WTC11 (cell line): Measurements from ENCODE around the gene SLC46A1.

Source experiments
- ETV6 ChIP-seq: sonication (generic); formaldehyde crosslinking; IDR thresholded peaks from 2 replicates; pipeline ENCODE4 v1.8.1; 2022; ENCODE audit warnings: mild to moderate bottlenecking, missing genetic modification reagents
- FOXK1 ChIP-seq: sonication (generic); formaldehyde crosslinking; IDR thresholded peaks from 2 replicates; pipeline ENCODE4 v1.8.0; 2022; ENCODE audit warnings: mild to moderate bottlenecking, moderate library complexity, missing genetic modification reagents
- KAT7 ChIP-seq: sonication (generic); formaldehyde crosslinking; IDR thresholded peaks from 2 replicates; pipeline ENCODE4 v1.8.1; 2023; ENCODE audit warnings: missing genetic modification reagents, mild to moderate bottlenecking, borderline replicate concordance
- NR2C2 ChIP-seq: sonication (generic); formaldehyde crosslinking; IDR thresholded peaks from 2 replicates; pipeline ENCODE4 v1.8.0; 2022; ENCODE audit warnings: mild to moderate bottlenecking, missing genetic modification reagents
- TF ChIP-seq, protein P1 (sequence below): sonication (generic); formaldehyde crosslinking; IDR thresholded peaks from 2 replicates; pipeline ENCODE4 v1.8.0; 2022; ENCODE audit warnings: missing genetic modification reagents
- TF ChIP-seq, protein P2 (sequence below): sonication (generic); formaldehyde crosslinking; IDR thresholded peaks from 2 replicates; pipeline ENCODE4 v1.8.1; 2023; ENCODE audit warnings: mild to moderate bottlenecking, moderate library complexity, missing genetic modification reagents
- TF ChIP-seq, protein P3 (sequence below): sonication (generic); formaldehyde crosslinking; IDR thresholded peaks from 2 replicates; pipeline ENCODE4 v1.8.1; 2023; ENCODE audit warnings: mild to moderate bottlenecking, missing genetic modification reagents, moderate library complexity
- TF ChIP-seq, protein P4 (sequence below): fragments of 200-600 bp; IDR thresholded peaks from 2 replicates; pipeline ENCODE4 v1.8.0; 2022; ENCODE audit warnings: antibody characterized with exemption

DNA sequence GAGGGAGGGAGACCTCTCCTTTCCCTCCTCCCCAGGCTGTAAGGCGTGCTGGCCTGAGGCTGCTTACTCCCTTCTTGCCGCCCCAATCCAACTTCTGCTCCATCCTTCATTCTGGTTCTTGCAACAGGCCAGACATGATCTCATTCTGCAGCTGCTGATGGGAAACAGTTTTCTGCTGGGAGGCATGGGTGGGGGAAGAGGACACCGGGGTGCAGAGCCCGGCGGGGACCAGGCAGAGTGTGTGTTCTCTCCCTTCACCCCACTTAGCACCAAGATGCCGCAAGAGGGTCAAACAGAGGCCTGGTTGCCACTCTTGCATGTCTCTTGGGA, 33.1 kb downstream of the SLC46A1 start:
- TF ChIP-seq ETV6 (CRISPR knock-in tag), result no peak
- TF ChIP-seq, protein P1, sequence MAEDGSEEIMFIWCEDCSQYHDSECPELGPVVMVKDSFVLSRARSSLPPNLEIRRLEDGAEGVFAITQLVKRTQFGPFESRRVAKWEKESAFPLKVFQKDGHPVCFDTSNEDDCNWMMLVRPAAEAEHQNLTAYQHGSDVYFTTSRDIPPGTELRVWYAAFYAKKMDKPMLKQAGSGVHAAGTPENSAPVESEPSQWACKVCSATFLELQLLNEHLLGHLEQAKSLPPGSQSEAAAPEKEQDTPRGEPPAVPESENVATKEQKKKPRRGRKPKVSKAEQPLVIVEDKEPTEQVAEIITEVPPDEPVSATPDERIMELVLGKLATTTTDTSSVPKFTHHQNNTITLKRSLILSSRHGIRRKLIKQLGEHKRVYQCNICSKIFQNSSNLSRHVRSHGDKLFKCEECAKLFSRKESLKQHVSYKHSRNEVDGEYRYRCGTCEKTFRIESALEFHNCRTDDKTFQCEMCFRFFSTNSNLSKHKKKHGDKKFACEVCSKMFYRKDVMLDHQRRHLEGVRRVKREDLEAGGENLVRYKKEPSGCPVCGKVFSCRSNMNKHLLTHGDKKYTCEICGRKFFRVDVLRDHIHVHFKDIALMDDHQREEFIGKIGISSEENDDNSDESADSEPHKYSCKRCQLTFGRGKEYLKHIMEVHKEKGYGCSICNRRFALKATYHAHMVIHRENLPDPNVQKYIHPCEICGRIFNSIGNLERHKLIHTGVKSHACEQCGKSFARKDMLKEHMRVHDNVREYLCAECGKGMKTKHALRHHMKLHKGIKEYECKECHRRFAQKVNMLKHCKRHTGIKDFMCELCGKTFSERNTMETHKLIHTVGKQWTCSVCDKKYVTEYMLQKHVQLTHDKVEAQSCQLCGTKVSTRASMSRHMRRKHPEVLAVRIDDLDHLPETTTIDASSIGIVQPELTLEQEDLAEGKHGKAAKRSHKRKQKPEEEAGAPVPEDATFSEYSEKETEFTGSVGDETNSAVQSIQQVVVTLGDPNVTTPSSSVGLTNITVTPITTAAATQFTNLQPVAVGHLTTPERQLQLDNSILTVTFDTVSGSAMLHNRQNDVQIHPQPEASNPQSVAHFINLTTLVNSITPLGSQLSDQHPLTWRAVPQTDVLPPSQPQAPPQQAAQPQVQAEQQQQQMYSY, result no peak
- TF ChIP-seq NR2C2 (CRISPR knock-in tag), result no peak
- TF ChIP-seq, protein P2, sequence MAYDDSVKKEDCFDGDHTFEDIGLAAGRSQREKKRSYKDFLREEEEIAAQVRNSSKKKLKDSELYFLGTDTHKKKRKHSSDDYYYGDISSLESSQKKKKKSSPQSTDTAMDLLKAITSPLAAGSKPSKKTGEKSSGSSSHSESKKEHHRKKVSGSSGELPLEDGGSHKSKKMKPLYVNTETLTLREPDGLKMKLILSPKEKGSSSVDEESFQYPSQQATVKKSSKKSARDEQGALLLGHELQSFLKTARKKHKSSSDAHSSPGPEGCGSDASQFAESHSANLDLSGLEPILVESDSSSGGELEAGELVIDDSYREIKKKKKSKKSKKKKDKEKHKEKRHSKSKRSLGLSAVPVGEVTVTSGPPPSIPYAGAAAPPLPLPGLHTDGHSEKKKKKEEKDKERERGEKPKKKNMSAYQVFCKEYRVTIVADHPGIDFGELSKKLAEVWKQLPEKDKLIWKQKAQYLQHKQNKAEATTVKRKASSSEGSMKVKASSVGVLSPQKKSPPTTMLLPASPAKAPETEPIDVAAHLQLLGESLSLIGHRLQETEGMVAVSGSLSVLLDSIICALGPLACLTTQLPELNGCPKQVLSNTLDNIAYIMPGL (CRISPR knock-in tag), result no peak
- TF ChIP-seq, protein P3, sequence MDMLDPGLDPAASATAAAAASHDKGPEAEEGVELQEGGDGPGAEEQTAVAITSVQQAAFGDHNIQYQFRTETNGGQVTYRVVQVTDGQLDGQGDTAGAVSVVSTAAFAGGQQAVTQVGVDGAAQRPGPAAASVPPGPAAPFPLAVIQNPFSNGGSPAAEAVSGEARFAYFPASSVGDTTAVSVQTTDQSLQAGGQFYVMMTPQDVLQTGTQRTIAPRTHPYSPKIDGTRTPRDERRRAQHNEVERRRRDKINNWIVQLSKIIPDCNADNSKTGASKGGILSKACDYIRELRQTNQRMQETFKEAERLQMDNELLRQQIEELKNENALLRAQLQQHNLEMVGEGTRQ (CRISPR knock-in tag), result no peak
- TF ChIP-seq, protein P4, sequence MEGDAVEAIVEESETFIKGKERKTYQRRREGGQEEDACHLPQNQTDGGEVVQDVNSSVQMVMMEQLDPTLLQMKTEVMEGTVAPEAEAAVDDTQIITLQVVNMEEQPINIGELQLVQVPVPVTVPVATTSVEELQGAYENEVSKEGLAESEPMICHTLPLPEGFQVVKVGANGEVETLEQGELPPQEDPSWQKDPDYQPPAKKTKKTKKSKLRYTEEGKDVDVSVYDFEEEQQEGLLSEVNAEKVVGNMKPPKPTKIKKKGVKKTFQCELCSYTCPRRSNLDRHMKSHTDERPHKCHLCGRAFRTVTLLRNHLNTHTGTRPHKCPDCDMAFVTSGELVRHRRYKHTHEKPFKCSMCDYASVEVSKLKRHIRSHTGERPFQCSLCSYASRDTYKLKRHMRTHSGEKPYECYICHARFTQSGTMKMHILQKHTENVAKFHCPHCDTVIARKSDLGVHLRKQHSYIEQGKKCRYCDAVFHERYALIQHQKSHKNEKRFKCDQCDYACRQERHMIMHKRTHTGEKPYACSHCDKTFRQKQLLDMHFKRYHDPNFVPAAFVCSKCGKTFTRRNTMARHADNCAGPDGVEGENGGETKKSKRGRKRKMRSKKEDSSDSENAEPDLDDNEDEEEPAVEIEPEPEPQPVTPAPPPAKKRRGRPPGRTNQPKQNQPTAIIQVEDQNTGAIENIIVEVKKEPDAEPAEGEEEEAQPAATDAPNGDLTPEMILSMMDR, result no peak
- TF ChIP-seq KAT7 (CRISPR knock-in tag), result no peak
- no peak for TF ChIP-seq FOXK1
